Naive thymus-derived CD4-positive, alpha-beta T cell (primary cell): ENCODE results near the gene CORO1C. TPM values are rescaled to one million over a fixed set of nuclear protein-coding genes. Genes with fewer than 3 reads are reported as not detected.

Experiments used
- ATAC-seq: fragments of 150-1000 bp; cut with Tn5 transposase; 2 replicates; pipeline ENCODE4 v1.10.0; 2021; ENCODE audit warnings: mild to moderate bottlenecking, moderate library complexity
- CTCF ChIA-PET: fragments of 350-600 bp; sonication (Branson Sonifier 250); formaldehyde crosslinking; loops from one replicate; lab custom pipeline; 2021; ENCODE audit warnings: antibody characterized with exemption; lab: Charles Lee
- POLR2A ChIA-PET: fragments of 350-600 bp; sonication (Branson Sonifier 250); formaldehyde crosslinking; loops from one replicate; lab custom pipeline; 2021; ENCODE audit warnings: antibody characterized with exemption, inconsistent platforms; lab: Charles Lee
- DNase-seq, 9 donors: peaks; one replicate each; pipeline versions ENCODE4 v3.0.0 to v3.0.0-alpha.2; 2020 to 2022; ENCODE audit warnings: mixed read lengths in 1 of 9
- H3K27ac ChIP-seq: one replicate; pipeline ENCODE4 v1.7.0; 2013; ENCODE audit warnings: mild to moderate bottlenecking, low read depth, low read length, moderate library complexity
- H3K27me3 ChIP-seq, 2 donors: one replicate each; pipeline ENCODE4 v1.7.0; 2013; ENCODE audit warnings: low read length in 2 of 2, mild to moderate bottlenecking in 2 of 2, moderate library complexity in 2 of 2; ENCODE audit not compliant: control insufficient read depth in 2 of 2, insufficient read depth in 2 of 2
- H3K36me3 ChIP-seq, 3 experiments: 1 replicate in 2 of 3; 2 replicates in 1 of 3; pipeline ENCODE4 v1.7.0; 2013; ENCODE audit warnings: low read length in 3 of 3, mild to moderate bottlenecking in 3 of 3, moderate library complexity in 1 of 3; ENCODE audit not compliant: insufficient read depth in 3 of 3, control insufficient read depth in 2 of 3
- H3K4me1 ChIP-seq, 2 donors: one replicate each; pipeline ENCODE4 v1.7.0; 2013; ENCODE audit warnings: low read length in 2 of 2, mild to moderate bottlenecking in 2 of 2, moderate library complexity in 1 of 2; ENCODE audit not compliant: control insufficient read depth in 2 of 2, insufficient read depth in 2 of 2
- H3K4me3 ChIP-seq: 2 replicates; pipeline ENCODE4 v1.7.0; 2013; ENCODE audit warnings: mild to moderate bottlenecking, low read length
- H3K9me3 ChIP-seq, 3 experiments: 1 replicate in 2 of 3; 2 replicates in 1 of 3; pipeline ENCODE4 v1.7.0; 2013; ENCODE audit warnings: low read length in 3 of 3; ENCODE audit not compliant: control insufficient read depth in 2 of 3
- H3K27ac Mint-ChIP-seq, 9 donors: one replicate each; pipeline ENCODE4 v1.8.0; 2020 to 2022; ENCODE audit warnings: mixed read lengths in 9 of 9, mild to moderate bottlenecking in 8 of 9, moderate library complexity in 5 of 9, inconsistent platforms in 2 of 9
- H3K27me3 Mint-ChIP-seq, 5 donors: one replicate each; pipeline ENCODE4 v1.8.0; 2021 to 2022; ENCODE audit warnings: mixed read lengths in 5 of 5, mild to moderate bottlenecking in 1 of 5
- H3K36me3 Mint-ChIP-seq, 5 donors: one replicate each; pipeline ENCODE4 v1.8.0; 2020 to 2022; ENCODE audit warnings: mixed read lengths in 5 of 5, mild to moderate bottlenecking in 3 of 5, inconsistent platforms in 1 of 5
- H3K4me1 Mint-ChIP-seq, 7 donors: one replicate each; pipeline ENCODE4 v1.8.0; 2020 to 2022; ENCODE audit warnings: mixed read lengths in 7 of 7, mild to moderate bottlenecking in 3 of 7, inconsistent platforms in 1 of 7
- H3K4me3 Mint-ChIP-seq, 10 donors: one replicate each; pipeline ENCODE4 v1.8.0; 2020 to 2022; ENCODE audit warnings: mild to moderate bottlenecking in 10 of 10, mixed read lengths in 10 of 10, moderate library complexity in 6 of 10, inconsistent platforms in 2 of 10
- H3K9me3 Mint-ChIP-seq, 11 donors: one replicate each; pipeline ENCODE4 v1.8.0; 2020 to 2022; ENCODE audit warnings: mixed read lengths in 11 of 11, mild to moderate bottlenecking in 4 of 11, inconsistent platforms in 1 of 11, moderate library complexity in 1 of 11
- intact Hi-C, 2 donors: fragments of 100-400 bp; cut with micrococcal nuclease; formaldehyde crosslinking; loops; one replicate each; pipeline ENCODE4 v1.15.1; 2023
- polyA plus RNA-seq, 2 donors: library from polyadenylated mRNA; unstranded; fragments of 300-500 nt; fragmentation: Illumina TruSeq; gene quantifications; one replicate each; pipeline ENCODE4 v1.2.3, GENCODE V29; 2021
- total RNA-seq, 6 experiments: library from RNA in 5 of 6; stranded (reverse) in 5 of 6; gene quantifications; 1 replicate in 5 of 6; 2 replicates in 1 of 6; pipeline ENCODE4 v1.2.3 and lab custom pipeline; 2021 to 2026

CORO1C gene
- total and polyA plus RNA-seq, 7 experiments from 2014 or later, result 2.5 to 71.8 (median 8.9) TPM

- ChIA-PET CTCF (no interaction called here), POLR2A (no interaction called here)
- Histone ChIP-seq H3K36me3 (no peaks in the 10 kb centered on the region), H3K4me3 (no peak overlapping the region), H3K9me3 (no peaks in the 10 kb centered on the region), H3K27ac (no peak overlapping the region), H3K4me1 (no peaks in the 10 kb centered on the region), H3K27me3 (no peaks in the 10 kb centered on the region)
- H3K9me3 Mint-ChIP-seq, result peaks cover 0 to 3% (median 0%) of the 10 kb centered on the region in 11 donors
- intact Hi-C loops, result no loop called here
- no peak overlapping the region for H3K27ac Mint-ChIP-seq
- DNase-seq (no peak), ATAC-seq (no peak)
- peaks cover 0 to 8% (median 3%) of the 10 kb centered on the region in 5 donors for H3K27me3 Mint-ChIP-seq
- no peaks in the 10 kb centered on the region for H3K4me1 Mint-ChIP-seq
- no peak overlapping the region for H3K4me3 Mint-ChIP-seq
- no peaks in the 10 kb centered on the region for H3K36me3 Mint-ChIP-seq
Observed at GRCh38 chr12:108747563-108747962, 16.2 kb upstream of the CORO1C start.

GRCh38 chr12:108745641-108746040 is 14.3 kb upstream of the CORO1C start:
- no peaks in the 10 kb centered on the region for H3K27me3 ChIP-seq
- Mint-ChIP-seq H3K27me3 (peaks cover 0 to 18% (median 4%) of the 10 kb centered on the region in 5 donors), H3K4me1 (no peaks in the 10 kb centered on the region), H3K9me3 (peaks cover 0 to 3% (median 0%) of the 10 kb centered on the region in 11 donors), H3K36me3 (no peaks in the 10 kb centered on the region), H3K4me3 (no peak overlapping the region), H3K27ac (no peak overlapping the region)
- ChIA-PET POLR2A (no interaction called here), CTCF (no interaction called here)
- no peaks in the 10 kb centered on the region for H3K36me3 ChIP-seq
- no peak overlapping the region for H3K4me3 ChIP-seq
- H3K4me1 ChIP-seq, result no peaks in the 10 kb centered on the region
- no peaks in the 10 kb centered on the region for H3K9me3 ChIP-seq
- no peak for ATAC-seq
- H3K27ac ChIP-seq, result no peak overlapping the region
- intact Hi-C loops, result no loop called here
- no peak for DNase-seq

- H3K27me3 ChIP-seq, result no peaks in the 10 kb centered on the region
- peak; percentile 52 for ATAC-seq
- Mint-ChIP-seq H3K9me3 (peaks cover 0 to 3% (median 0%) of the 10 kb centered on the region in 11 donors), H3K27me3 (peaks cover 0 to 22% (median 4%) of the 10 kb centered on the region in 5 donors), H3K36me3 (no peaks in the 10 kb centered on the region), H3K27ac (no peak overlapping the region), H3K4me1 (no peaks in the 10 kb centered on the region), H3K4me3 (no peak overlapping the region)
- no peak for DNase-seq
- no peaks in the 10 kb centered on the region for H3K36me3 ChIP-seq
- no peak overlapping the region for H3K27ac ChIP-seq
- no peaks in the 10 kb centered on the region for H3K4me1 ChIP-seq
- intact Hi-C loops, result no loop called here
- ChIA-PET CTCF (no interaction called here), POLR2A (no interaction called here)
- H3K4me3 ChIP-seq, result no peak overlapping the region
- no peaks in the 10 kb centered on the region for H3K9me3 ChIP-seq
Observed at GRCh38 chr12:108744021-108744897, 12.9 kb upstream of the CORO1C start.

GRCh38 chr12:108738170-108738569 is 6.9 kb upstream of the CORO1C start:
- Mint-ChIP-seq H3K4me3 (no peak overlapping the region), H3K27ac (peak overlapping the region in 1 of 9 donors; percentile 58), H3K36me3 (no peaks in the 10 kb centered on the region), H3K4me1 (peaks cover 0 to 18% (median 9%) of the 10 kb centered on the region in 7 donors), H3K9me3 (no peaks in the 10 kb centered on the region), H3K27me3 (peaks cover 0 to 21% (median 3%) of the 10 kb centered on the region in 5 donors)
- no peaks in the 10 kb centered on the region for H3K27me3 ChIP-seq
- H3K9me3 ChIP-seq, result no peaks in the 10 kb centered on the region
- no peaks in the 10 kb centered on the region for H3K4me1 ChIP-seq
- no peak overlapping the region for H3K4me3 ChIP-seq
- CTCF ChIA-PET, result interaction anchor here (0.5 kb wide), 1 partner anchor 68 kb away, joined by 6 read pairs; no protein-coding TSS in a partner anchor
- POLR2A ChIA-PET, result no interaction called here
- DNase-seq (no peak), ATAC-seq (no peak)
- no peak overlapping the region for H3K27ac ChIP-seq
- intact Hi-C loops, result loop anchor here in 1 of 2 donors (10.0 kb wide), 1 partner anchor 1257 kb away; the partner anchor contains the start of genes ANKRD13A and GIT2
- H3K36me3 ChIP-seq, result no peaks in the 10 kb centered on the region

DNA sequence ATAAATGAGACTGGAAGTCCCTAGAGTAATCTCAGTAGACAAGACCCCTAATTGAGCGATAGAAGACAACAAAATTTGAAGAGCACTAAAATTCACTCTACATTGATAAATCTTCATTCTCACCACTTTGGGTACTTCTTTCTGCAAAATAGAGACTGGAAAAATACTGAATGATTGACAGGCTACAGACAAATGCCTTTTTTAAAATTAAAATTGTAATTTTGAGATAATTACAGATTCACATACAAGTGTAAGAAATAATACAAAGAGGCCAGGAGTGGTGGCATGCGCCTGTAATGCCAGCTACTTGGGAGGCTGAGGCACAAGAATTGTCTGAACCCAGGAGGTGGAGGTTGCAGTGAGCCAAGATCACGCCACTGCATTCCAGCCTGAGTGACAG is 4.5 kb upstream of the CORO1C start:
- Histone ChIP-seq H3K9me3 (no peaks in the 10 kb centered on the region), H3K4me3 (no peak overlapping the region), H3K27me3 (no peaks in the 10 kb centered on the region), H3K27ac (no peak overlapping the region), H3K36me3 (peaks cover 0 to 3% (median 0%) of the 10 kb centered on the region in 3 experiments), H3K4me1 (peaks cover 0 to 4% of the 10 kb centered on the region in 2 donors)
- peaks cover 0 to 18% (median 14%) of the 10 kb centered on the region in 7 donors for H3K4me1 Mint-ChIP-seq
- ATAC-seq, result no peak
- peak overlapping the region in 2 of 9 donors; percentile 56 to 67 for H3K27ac Mint-ChIP-seq
- intact Hi-C loops, result loop anchor here in 1 of 2 donors (10.0 kb wide), 1 partner anchor 1259 kb away; the partner anchor contains the start of genes ANKRD13A and GIT2
- H3K36me3 Mint-ChIP-seq, result no peaks in the 10 kb centered on the region
- no peak overlapping the region for H3K4me3 Mint-ChIP-seq
- H3K27me3 Mint-ChIP-seq, result peaks cover 0 to 10% (median 0%) of the 10 kb centered on the region in 5 donors
- no peaks in the 10 kb centered on the region for H3K9me3 Mint-ChIP-seq
- POLR2A ChIA-PET, result no interaction called here
- CTCF ChIA-PET, result interaction anchor here (0.6 kb wide), 1 partner anchor 19 kb away, joined by 3 read pairs; no protein-coding TSS in a partner anchor
- no peak for DNase-seq

GRCh38 chr12:108734200-108734906 is 3.0 kb upstream of the CORO1C start:
- CTCF ChIA-PET, result no interaction called here
- POLR2A ChIA-PET, result no interaction called here

More at GRCh38 chr12:108734200-108734906, 3.0 kb upstream of the CORO1C start:
- H3K4me3 ChIP-seq, result no peak overlapping the region
- DNase-seq (no peak), ATAC-seq (no peak)
- peaks cover 4 to 6% of the 10 kb centered on the region in 2 donors for H3K4me1 ChIP-seq
- H3K36me3 ChIP-seq, result peaks cover 0 to 3% (median 0%) of the 10 kb centered on the region in 3 experiments
- Mint-ChIP-seq H3K36me3 (no peaks in the 10 kb centered on the region), H3K9me3 (no peaks in the 10 kb centered on the region), H3K27ac (peak overlapping the region in 8 of 9 donors; percentile 26 to 81 (median 71)), H3K4me3 (peak overlapping the region in 1 of 10 donors; percentile 29), H3K4me1 (peaks cover 0 to 29% (median 25%) of the 10 kb centered on the region in 7 donors), H3K27me3 (peaks cover 0 to 6% (median 0%) of the 10 kb centered on the region in 5 donors)
- H3K9me3 ChIP-seq, result no peaks in the 10 kb centered on the region
- H3K27me3 ChIP-seq, result no peaks in the 10 kb centered on the region
- no peak overlapping the region for H3K27ac ChIP-seq
- intact Hi-C loops, result loop anchor here (5.0 to 10.0 kb wide), 5 partner anchors 68 to 1260 kb away; partner anchors contain the start of genes ANKRD13A (in 1 of the 2), FAM222A (in 1 of the 2), GIT2 (in 1 of the 2) and UNG (in 1 of the 2)
